ENCODE data around the gene PLCB1. TPM values are rescaled to one million over a fixed set of nuclear protein-coding genes. Genes with fewer than 3 reads are reported as not detected.

Gene PLCB1
- polyA plus RNA-seq, 4 donors: 39.1 to 53.5 (median 46.3) TPM

DNA sequence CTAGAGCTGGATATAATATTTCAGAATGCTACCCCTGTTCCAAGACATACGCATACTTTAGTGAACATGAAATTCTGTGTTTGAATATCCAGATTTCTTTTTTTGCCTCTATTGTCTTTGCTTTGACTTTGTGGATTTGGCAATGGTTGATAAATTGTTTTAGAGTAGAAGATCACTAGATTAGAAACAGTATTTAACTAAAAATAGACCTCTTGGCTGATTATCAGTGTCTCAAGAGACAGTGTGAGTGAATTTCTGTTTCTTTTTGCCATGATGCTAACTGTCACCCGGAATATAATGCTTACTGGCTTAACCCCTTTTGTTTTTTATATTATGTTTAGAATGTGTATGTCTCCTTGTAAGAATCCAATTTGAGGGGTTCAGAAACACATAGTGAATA lies 102.5 kb downstream of the PLCB1 start:
- no peak for DNase-seq (ENCODE audit: low read depth in 4 of 4, low spot score in 3 of 4)

DNA sequence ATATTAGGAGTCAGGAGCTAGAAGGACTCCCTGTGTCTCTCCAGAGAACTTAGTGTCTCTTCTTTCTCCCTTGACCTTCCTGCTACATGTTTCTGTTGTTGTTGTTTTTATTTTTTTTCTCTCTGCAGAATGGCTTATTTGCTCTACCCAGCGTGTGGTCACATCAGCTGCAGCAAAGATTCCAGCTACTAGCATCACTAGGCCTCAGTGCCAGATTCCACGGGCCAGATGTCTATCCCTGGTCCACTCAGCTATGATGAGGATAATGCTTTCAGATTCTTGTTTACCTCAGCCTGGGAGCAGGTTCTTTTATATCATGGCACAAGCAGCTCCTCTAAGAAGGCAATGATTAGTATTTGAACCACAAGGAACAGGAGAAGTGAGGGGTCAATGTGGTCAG lies 110.0 kb downstream of the PLCB1 start:
- no peak for DNase-seq (ENCODE audit: low read depth in 4 of 4, low spot score in 3 of 4)

DNA sequence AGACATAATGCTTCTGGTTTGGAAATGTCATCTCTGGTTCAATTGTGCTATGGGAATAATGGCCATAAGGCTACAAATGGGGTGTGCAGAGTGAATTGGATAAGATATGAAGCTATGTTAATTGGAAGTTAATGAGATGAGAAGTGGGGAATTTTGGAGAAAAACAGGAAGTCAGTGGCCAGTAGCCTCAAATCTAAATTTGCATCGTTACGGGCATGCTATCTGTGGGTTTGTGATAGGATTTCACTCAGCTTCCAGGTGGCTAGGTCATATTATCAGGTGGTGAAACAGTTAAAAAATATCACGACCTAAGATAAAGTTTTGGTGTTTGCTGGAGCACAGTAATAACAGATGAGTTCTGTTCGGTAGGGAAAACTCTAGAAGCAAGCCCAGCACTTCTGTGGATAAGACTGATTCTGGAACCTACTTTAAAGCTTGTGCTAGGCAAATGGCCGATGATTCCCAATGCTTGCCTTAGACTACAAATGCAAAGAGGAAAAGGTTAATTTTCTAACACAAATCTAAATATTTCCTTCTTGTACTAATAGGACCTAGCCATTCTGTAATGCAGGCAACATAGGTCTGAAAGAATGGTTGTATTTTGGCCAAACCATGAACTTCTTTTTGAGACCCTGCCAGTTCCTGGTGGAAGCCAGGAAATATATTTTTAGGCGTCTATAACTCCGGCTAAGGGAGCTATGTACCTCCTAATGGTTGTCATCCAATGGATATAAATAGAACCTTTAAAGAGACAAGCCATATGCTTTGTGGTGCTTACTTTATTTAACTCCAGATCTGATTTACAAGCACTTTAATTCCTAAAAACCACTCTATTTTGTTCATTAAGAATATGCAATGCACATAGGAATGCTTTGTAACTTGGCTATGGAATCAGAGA lies 111.0 kb downstream of the PLCB1 start:
- DNase-seq (ENCODE audit: low read depth in 4 of 4, low spot score in 3 of 4): peak in 1 of 4 donors; percentile 27

DNA sequence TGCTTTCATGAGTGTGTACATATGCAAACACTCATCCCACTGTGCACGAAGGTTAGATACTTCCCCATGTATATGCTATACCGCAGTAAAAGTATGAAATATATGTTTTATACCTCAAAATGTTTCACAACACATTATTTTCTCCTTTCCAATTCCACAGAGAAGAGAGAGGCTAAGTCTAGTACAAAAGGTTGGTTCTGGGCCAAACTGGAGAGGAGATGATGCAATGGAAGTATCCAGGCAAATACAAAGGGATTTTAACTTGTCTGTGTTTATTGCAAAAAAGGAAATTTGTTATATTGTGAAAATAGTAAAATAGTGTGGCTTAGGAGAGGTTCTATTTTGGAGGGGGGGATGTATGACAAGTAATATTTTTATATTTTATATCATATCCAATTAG lies 112.6 kb downstream of the PLCB1 start:
- no peak for DNase-seq (ENCODE audit: low read depth in 4 of 4, low spot score in 3 of 4)

- DNase-seq (ENCODE audit: low read depth in 4 of 4, low spot score in 3 of 4): no peak
These were observed 114.1 kb downstream of the PLCB1 start for GRCh38 chr20:8246153-8246552.

- no peak for DNase-seq (ENCODE audit: low read depth in 4 of 4, low spot score in 3 of 4)
These were observed 114.7 kb downstream of the PLCB1 start for GRCh38 chr20:8246716-8247115.

GRCh38 chr20:8248051-8248450 lies 116.0 kb downstream of the PLCB1 start:
- DNase-seq (ENCODE audit: low read depth in 4 of 4, low spot score in 3 of 4): no peak

- DNase-seq (ENCODE audit: low read depth in 4 of 4, low spot score in 3 of 4): no peak
These were observed 117.6 kb downstream of the PLCB1 start for GRCh38 chr20:8249634-8250033.

- DNase-seq (ENCODE audit: low read depth in 4 of 4, low spot score in 3 of 4): no peak
These were observed 118.6 kb downstream of the PLCB1 start for GRCh38 chr20:8250539-8251200.

- DNase-seq (ENCODE audit: low read depth in 4 of 4, low spot score in 3 of 4): no peak
These were observed 119.1 kb downstream of the PLCB1 start for GRCh38 chr20:8251201-8251575.

GRCh38 chr20:8254911-8255582 lies 123.0 kb downstream of the PLCB1 start:
- DNase-seq (ENCODE audit: low read depth in 4 of 4, low spot score in 3 of 4): no peak

GRCh38 chr20:8255945-8256632 lies 124.0 kb downstream of the PLCB1 start:
- no peak for DNase-seq (ENCODE audit: low read depth in 4 of 4, low spot score in 3 of 4)

DNA sequence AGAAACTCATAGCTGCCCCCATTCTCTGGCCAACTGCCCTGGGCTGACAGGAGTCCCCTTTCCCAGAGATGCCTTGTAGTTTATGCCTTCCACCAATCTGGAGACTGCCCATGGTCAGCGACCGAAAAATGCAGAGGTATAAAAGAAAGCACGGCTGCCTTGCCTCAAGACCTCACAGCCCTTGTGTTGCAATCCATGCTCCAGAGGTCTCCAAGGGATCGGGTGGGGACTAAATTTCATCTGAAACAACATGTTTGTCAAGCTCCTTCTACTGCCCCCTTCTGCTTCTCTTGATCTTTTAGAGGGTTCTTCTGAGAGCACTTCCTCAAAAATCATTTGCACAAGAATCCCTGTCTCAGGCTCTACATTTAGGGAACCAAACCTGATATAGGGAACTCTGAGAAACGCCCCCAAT lies 128.8 kb downstream of the PLCB1 start:
- DNase-seq (ENCODE audit: low read depth in 4 of 4, low spot score in 3 of 4): no peak

DNA sequence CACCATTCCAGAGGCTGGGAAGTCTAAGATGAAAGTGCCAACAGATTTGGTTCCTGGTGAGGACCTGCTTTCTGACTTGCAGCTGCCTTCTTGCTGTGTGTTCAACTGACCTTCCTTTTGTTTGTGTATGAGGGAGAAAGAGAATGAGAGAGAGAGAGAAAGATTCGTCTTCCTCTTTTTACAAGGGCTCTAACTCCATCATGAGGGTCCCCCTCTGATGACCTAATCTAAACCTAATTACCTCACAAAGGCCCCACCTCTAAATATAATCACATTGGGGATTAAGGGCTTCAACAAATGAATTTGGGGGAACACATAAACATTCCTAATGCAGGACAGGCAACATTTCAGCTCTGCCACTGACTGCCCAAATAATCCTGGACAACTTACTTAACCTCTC lies 130.7 kb downstream of the PLCB1 start:
- DNase-seq (ENCODE audit: low read depth in 4 of 4, low spot score in 3 of 4): no peak

- DNase-seq (ENCODE audit: low read depth in 4 of 4, low spot score in 3 of 4): no peak
These were observed 133.5 kb downstream of the PLCB1 start for GRCh38 chr20:8265588-8265987.

GRCh38 chr20:8267009-8267408 lies 134.9 kb downstream of the PLCB1 start:
- DNase-seq (ENCODE audit: low read depth in 4 of 4, low spot score in 3 of 4): no peak

GRCh38 chr20:8271727-8272126 lies 139.7 kb downstream of the PLCB1 start:
- no peak for DNase-seq (ENCODE audit: low read depth in 4 of 4, low spot score in 3 of 4)

DNA sequence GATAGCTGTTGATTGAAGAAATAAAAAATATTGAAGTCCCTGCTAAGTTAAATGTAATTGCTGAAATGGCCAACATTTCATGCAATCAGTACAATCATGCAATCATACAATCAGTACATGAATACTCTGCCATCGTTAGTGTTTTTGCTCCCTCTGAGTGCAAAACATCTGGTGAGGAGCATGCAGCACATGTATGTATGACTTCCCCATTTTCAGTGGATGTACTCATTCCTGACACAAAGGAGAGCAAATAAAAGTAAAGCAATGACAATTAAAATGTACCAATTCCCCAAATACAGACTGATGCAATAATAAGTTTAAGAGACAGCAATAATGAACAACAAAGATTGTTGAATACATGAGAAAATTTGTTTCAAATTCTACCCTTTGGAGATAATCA lies 140.7 kb downstream of the PLCB1 start:
- DNase-seq (ENCODE audit: low read depth in 4 of 4, low spot score in 3 of 4): no peak

DNA sequence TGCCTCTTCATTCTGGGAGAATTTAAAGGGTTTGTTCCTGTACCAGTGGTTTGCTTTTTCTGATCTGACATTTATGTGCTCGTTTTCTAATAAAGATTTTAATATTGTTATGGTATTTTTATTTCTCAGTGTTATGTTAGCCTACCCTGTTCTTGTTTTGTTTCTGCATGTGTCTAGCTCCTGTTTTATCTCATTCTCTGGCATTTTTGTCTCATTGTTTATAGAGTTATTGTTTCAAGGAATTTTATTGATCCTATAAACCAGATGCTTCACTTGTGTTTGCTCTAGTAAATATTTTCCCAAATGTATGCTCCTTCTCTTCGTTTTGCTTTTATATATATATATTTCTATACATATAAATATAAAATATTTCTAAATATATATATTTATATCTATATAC lies 152.8 kb downstream of the PLCB1 start:
- no peak for DNase-seq (ENCODE audit: low read depth in 4 of 4, low spot score in 3 of 4)

DNA sequence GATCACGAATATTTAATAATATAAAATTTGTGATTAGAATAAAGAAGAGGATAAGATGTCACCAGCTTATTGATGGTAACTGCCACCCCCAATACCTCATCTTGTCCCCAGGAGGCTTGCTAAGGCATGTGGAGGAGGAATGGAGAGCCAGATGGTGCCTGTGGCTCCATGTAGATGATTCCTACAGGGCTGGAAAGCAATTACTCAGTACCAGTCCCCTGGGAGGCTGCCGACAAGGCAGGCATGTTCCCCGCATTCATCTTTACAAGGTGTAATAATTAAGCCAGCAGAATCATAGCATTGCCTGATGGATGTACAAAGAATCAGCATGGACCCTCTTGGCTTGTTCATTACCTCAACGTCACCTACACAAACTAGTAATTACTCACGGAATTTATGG lies 155.3 kb downstream of the PLCB1 start:
- DNase-seq (ENCODE audit: low read depth in 4 of 4, low spot score in 3 of 4): no peak

DNA sequence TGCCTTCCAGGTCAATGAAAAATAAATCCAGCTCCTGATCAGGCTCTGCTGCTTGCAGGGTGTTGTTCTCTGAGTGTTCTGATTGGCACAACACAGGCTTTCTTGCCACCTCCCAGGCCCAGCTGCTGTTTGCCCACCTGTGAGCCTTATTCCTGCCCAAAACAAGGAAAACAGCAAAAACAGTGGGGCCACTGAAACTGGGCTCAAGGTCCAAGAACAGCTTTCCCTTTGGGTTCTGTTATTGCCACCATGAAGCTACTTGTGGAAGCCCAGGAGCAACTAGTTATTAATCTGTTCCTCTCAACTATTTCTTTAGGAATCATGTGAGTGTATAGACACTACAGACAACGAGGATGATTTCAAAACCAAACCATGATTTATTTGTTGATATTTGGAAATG lies 159.1 kb downstream of the PLCB1 start:
- no peak for DNase-seq (ENCODE audit: low read depth in 4 of 4, low spot score in 3 of 4)
